ENCODE measurements around the gene LRRC1.

DNA sequence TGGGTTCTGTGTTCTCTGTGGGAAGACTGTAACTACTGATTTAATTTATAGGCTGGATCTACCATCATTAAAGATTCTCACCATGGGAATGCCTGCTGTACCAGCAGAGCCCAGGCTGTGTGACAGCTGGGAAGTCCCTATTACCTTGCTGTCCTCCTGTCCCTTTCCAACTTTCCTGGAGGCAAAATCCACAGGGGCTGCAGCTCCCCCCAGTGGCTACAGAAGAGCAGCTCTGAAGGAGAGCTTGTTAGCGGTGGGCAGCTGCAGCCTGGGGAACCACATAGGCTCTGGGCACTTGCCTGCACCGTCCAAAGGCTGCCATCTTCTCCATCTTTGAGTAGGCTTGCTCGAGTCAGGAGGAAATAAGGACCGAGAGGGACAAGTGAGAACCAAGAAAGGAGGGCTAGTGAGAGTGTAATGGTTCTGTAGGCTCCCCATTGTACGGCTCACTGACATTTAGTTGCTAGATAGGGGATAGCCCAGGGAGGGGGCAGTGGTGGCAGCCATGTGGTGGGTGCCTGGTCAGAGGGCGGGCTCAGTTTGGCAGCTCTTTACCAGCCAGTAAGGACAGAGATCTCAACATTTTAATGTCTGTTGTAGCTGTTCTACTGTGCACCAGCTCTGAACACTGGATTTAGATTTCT, 161.4 kb downstream of the LRRC1 start:
- TF ChIP-seq, protein P1, sequence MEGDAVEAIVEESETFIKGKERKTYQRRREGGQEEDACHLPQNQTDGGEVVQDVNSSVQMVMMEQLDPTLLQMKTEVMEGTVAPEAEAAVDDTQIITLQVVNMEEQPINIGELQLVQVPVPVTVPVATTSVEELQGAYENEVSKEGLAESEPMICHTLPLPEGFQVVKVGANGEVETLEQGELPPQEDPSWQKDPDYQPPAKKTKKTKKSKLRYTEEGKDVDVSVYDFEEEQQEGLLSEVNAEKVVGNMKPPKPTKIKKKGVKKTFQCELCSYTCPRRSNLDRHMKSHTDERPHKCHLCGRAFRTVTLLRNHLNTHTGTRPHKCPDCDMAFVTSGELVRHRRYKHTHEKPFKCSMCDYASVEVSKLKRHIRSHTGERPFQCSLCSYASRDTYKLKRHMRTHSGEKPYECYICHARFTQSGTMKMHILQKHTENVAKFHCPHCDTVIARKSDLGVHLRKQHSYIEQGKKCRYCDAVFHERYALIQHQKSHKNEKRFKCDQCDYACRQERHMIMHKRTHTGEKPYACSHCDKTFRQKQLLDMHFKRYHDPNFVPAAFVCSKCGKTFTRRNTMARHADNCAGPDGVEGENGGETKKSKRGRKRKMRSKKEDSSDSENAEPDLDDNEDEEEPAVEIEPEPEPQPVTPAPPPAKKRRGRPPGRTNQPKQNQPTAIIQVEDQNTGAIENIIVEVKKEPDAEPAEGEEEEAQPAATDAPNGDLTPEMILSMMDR (IDR thresholded peaks at IDR 0.05; ENCODE audit: extremely low read depth in 1 of 2, insufficient read depth in 1 of 2, low read depth in 1 of 2, low read length in 2 of 2), result peak; percentile 62 to 92
- no peak for TF ChIP-seq EZH2 (IDR thresholded peaks at IDR 0.05; ENCODE audit: borderline replicate concordance, low read depth, low read length, severe bottlenecking)
